Sigmoid colon (tissue), 4 donors: ENCODE measurements around the gene ZCCHC14.

ENCODE experiments used
- CTCF ChIP-seq, 4 experiments: fragments of 450-650 bp in 3 of 4; fragments of 200-600 bp in 1 of 4; IDR thresholded peaks; one replicate each; pipeline ENCODE4 v1.5.1; 2016 to 2019; ENCODE audit warnings: antibody characterized with exemption in 4 of 4, mild to moderate bottlenecking in 3 of 4, moderate library complexity in 2 of 4
- EP300 ChIP-seq, 4 donors: sonication (generic); formaldehyde crosslinking; IDR thresholded peaks; one replicate each; pipeline ENCODE4 v1.6.1; 2017; ENCODE audit warnings: antibody characterized with exemption in 4 of 4
- POLR2A ChIP-seq, 2 donors: fragments of 450-650 bp; IDR thresholded peaks; one replicate each; pipeline ENCODE4 v1.6.1; 2016; ENCODE audit warnings: antibody characterized with exemption in 2 of 2, mild to moderate bottlenecking in 2 of 2, moderate library complexity in 2 of 2

GRCh38 chr16:87434146-87434667 lies 58.6 kb downstream of the ZCCHC14 start:
- no peak for TF ChIP-seq POLR2A (IDR thresholded peaks at IDR 0.05)
- TF ChIP-seq CTCF (IDR thresholded peaks at IDR 0.05): no peak
- TF ChIP-seq EP300 (IDR thresholded peaks at IDR 0.05): no peak
